GM04503 (cell line): Measurements from ENCODE around the gene MLLT6.
"Not testable (repeated sequence)": the region's sequence is repeated elsewhere in the genome, so short reads cannot be mapped to it uniquely, and the experiment has no call there.

Experiments
- DNase-seq: peaks from one replicate; pipeline ENCODE4 v3.0.0-alpha.2; 2012; ENCODE audit warnings: low read depth

MLLT6 gene

DNA sequence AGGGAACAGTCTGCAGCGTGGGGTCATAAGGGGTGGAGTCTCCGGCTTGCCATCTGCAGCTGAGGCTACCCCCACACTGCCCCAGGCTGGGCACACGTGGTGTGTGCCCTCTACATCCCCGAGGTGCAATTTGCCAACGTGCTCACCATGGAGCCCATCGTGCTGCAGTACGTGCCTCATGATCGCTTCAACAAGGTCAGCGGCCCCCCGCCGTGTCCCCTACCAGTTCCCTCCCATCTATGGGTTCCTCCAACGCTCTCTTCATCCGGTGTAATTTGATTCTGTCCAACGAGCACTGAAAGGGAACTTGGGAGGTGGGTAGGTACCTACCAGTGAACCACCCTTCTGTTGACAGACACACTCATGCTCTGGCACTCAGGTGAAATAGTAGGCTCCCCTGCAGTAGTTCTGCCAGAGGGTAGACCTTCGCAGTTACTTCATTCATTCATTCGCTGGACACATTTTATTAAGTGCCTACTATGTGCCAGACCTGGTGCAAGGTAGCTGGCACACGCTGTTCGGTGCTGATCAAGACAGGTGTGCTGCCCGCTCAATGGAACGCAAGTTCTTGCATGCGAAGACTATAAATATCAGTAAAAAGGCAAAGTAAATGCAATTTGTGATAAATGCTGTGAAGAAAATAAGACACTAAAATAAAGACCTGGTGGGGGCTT, 2.7 kb downstream of the MLLT6 start:
- no peak for DNase-seq

GRCh38 chr17:38709104-38709820, 4.2 kb downstream of the MLLT6 start:
- no peak for DNase-seq

GRCh38 chr17:38709864-38710603, 5.0 kb downstream of the MLLT6 start:
- DNase-seq, result no peak

- DNase-seq, result no peak
Observed at GRCh38 chr17:38710604-38710962, 5.5 kb downstream of the MLLT6 start.

- DNase-seq, result no peak
Observed at GRCh38 chr17:38710985-38711384, 5.9 kb downstream of the MLLT6 start.

DNA sequence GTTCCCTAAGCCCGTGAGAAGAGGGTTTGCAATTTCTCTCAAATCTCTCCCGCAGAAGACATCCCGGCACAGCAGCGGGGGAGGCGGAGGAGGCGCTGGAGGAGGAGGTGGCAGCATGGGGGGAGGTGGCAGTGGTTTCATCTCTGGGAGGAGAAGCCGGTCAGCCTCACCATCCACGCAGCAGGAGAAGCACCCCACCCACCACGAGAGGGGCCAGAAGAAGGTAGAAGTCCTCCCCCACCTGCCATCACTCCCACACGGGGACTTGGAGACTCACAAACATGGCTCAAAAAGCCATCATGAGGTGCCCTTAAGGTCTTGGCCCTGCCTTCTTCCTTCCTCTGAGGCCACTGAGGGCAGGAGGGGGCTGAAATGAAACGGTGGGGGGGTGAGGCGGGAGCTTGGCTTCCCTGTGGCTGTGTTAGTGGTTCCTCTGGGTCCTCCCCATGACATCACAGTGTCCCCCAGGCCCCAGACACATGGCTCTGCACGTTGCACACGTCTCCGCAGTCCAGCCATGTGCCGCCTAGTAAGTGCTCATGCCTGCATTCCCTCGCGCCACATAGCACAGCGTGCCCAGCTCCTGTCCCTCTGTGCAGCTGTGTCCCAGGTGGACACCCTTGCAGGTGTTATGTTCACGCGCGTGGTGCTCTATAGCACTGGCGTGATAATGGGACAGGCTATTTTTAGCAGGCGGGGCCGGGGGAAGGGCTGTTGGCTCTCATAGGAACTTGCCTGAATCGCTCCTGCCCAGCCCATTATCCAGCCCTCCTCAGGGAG, 6.9 kb downstream of the MLLT6 start:
- no peak for DNase-seq

DNA sequence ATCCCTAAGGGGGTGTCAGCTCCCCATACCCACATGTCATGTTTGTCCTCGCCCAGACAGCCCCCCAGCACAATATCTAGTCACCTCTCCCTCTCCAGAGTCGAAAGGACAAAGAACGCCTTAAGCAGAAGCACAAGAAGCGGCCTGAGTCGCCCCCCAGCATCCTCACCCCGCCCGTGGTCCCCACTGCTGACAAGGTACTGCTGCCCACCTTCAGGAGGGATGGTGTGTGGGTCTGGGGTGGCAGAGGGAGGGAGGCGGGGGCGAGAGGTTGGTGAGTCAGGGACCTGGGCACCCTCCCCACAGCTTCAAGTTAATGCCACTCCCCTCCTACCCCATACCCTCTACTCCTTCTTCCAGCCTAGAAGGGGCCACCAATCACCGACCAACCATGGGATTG, 7.5 kb downstream of the MLLT6 start:
- DNase-seq, result no peak

DNA sequence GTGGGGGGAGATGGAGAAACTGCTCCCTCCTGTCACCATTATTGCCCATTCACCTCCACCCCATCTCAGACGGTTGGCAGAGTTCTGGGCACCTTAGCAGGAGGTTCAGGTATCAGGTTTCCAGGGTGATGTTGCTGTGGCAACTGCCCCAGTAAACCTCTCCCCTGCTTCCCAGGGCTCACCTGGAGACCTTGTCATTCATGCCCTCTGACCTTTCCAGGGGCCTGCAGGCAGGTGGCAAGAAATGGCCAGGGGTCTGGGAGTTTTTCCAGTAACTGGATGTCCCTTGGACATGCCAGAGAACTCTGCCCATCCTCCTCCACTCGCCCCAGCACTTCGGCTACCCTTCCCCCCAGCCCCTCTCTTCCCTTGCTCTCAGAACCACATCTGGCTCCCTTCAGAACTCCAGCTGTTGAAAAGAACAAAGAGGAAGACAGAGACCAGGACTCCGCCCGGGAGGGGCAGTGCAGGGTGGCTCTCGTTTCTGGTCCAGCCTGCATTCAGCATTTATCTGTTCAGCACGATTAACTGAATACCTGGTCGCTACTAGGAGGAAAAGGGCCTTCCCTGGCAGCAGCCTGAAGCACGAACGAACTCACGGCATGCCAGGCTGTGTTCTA, 8.5 kb downstream of the MLLT6 start:
- no peak for DNase-seq

DNA sequence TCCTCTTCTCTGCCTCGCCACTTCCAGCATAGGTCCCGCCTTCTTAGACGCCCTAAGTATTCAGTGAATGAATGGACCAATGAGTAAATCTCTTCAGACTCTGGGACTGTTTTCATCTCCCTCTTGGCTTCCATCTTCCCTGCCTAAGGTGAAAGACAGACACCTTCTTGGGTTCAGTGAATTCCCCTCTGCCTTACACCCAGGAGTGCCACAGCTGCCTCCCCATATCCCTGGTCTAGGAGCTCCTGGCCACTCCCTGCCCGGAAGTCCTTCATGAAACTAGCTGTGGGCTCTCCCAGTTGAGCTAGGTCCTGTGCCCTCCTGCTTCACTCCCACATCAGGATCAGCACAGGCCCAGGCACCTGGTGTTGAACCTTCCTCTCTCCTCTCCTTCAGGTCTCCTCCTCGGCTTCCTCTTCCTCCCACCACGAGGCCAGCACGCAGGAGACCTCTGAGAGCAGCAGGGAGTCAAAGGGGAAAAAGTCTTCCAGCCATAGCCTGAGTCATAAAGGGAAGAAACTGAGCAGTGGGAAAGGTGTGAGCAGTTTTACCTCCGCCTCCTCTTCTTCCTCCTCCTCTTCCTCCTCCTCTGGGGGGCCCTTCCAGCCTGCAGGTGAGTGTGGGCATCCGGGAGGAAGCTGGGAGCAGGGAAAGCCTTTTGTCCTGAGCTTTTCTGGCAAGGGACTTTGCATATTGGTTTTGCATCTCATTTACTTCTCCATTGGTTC, 10.3 kb downstream of the MLLT6 start:
- DNase-seq, result no peak

DNA sequence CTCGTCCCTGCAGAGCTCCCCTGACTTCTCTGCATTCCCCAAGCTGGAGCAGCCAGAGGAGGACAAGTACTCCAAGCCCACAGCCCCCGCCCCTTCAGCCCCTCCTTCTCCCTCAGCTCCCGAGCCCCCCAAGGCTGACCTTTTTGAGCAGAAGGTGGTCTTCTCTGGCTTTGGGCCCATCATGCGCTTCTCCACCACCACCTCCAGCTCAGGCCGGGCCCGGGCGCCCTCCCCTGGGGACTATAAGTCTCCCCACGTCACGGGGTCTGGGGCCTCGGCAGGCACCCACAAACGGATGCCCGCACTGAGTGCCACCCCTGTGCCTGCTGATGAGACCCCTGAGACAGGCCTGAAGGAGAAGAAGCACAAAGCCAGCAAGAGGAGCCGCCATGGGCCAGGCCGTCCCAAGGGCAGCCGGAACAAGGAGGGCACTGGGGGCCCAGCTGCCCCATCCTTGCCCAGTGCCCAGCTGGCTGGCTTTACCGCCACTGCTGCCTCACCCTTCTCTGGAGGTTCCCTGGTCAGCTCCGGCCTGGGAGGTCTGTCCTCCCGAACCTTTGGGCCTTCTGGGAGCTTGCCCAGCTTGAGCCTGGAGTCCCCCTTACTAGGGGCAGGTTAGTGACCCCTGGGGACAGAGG, 11.4 kb downstream of the MLLT6 start:
- DNase-seq, result no peak

GRCh38 chr17:38717139-38717745, 12.2 kb downstream of the MLLT6 start:
- no peak for DNase-seq

DNA sequence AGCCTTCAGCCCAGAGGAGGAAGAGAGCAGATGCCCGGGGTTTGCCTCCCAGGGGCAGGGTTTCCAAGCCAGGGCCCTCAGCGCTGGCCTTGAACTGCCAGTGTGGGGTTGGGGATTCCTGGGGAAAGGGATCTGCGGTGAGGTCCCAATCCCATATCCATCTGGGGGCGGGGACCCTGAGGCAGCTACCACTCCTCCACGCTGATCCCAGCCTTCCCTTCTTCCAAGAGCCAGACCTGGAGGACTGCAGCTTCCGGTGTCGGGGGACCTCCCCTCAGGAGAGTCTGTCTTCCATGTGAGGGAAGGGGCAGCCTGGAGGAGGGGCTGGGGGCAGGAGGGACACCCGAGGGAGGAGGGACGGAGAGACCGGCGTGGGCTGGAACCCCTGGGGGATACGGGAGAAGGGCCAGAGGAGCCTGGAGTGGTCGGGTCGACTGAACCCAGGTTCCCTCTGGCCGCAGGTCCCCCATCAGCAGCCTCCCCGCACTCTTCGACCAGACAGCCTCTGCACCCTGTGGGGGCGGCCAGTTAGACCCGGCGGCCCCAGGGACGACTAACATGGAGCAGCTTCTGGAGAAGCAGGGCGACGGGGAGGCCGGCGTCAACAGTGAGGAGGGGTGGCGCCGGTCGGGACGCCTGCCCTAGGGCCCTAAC, 14.3 kb downstream of the MLLT6 start:
- DNase-seq, result no peak

GRCh38 chr17:38719943-38720641, 15.0 kb downstream of the MLLT6 start:
- DNase-seq, result no peak

DNA sequence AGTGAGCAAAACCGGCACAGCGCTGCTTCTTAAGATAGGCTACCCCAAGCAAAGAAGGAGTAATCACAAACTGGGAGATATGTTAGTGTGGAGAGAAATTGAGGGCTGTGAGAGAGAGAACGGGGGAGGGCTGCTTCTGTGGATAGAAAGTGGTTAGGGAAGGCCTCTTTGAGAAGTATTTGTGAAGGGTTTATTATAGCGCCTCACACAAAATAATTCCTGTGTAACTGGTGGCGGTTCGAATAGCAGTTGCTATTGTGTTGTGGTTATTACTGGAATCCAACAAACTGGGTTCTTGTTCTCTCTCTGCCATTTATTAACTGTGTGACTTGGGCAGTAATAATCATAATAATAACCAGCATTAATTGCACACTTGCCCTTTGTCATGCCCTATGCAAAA, 15.9 kb downstream of the MLLT6 start:
- DNase-seq, result no peak

- DNase-seq, result no peak
Observed at GRCh38 chr17:38721802-38722201, 16.7 kb downstream of the MLLT6 start.

GRCh38 chr17:38724337-38724988, 19.4 kb downstream of the MLLT6 start:
- DNase-seq, result no peak

- no peak for DNase-seq
Observed at GRCh38 chr17:38725066-38725465, 20.0 kb downstream of the MLLT6 start.

DNA sequence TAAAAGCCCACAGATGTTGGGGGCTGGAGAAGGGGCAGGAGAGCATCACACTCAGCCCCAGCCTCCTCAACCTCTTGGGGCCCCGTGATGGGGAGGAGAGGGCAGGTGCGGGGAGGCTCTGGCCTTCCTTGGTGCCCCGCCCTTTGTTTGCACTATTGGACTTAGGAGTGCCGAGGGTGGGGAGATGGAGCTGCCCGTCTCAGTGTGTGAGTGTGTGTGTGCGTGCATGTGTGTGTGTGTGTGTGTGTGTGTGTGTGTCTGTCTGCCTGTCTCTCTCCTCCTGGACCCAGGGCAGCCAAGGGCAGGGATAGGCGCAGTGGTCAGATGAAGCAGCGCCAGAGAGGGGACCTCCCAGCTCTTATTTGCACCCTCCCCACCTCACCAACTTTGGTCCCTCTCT, 21.1 kb downstream of the MLLT6 start:
- not testable (repeated sequence) for DNase-seq

DNA sequence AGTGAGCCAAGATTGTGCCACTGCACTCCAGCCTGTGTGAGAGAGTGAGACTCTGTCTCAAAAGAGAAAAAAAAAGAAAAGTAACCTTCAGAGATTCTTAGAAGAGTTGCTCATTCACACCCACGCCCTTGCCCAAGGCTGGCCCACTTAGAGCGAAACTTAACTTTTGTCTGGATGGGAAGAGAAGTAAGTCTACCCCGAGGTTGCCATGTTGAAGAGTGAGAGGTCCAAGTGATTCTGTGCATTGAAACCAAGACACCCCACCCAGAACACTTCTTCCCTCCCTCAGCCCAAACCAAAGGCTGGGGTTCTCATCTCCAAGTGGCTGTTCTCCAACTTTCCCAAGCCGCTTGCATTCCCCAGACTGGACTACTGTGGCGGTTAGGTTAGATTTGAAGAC, 22.7 kb downstream of the MLLT6 start:
- no peak for DNase-seq
